Heart left ventricle (tissue), 16 donors: ENCODE data around the gene DYNLT5. TPM values are rescaled to one million over a fixed set of nuclear protein-coding genes. Genes with fewer than 3 reads are reported as not detected.
"Not testable (repeated sequence)": the region's sequence is repeated elsewhere in the genome, so short reads cannot be mapped to it uniquely, and the experiment has no call there.

Source experiments
- ATAC-seq, 4 donors: fragments of 200-7000 bp; cut with Tn5 transposase; one replicate each; pipeline ENCODE4 v1.9.1; 2020 to 2022; ENCODE audit warnings: moderate library complexity in 4 of 4, mild to moderate bottlenecking in 3 of 4, moderate number of reproducible peaks in 1 of 4
- DNase-seq, 5 donors: peaks; one replicate each; pipeline ENCODE4 v3.0.0-alpha.2; 2020
- H3K27ac ChIP-seq, 12 donors: fragments of 200-600 bp; sonication (generic) in 4 of 12; one replicate each; pipeline versions ENCODE4 v1.5.0 to v1.8.0; 2016 to 2022; ENCODE audit warnings: mild to moderate bottlenecking in 2 of 12
- H3K27me3 ChIP-seq, 9 donors: fragments of 200-600 bp; sonication (generic) in 2 of 9; one replicate each; pipeline versions ENCODE4 v1.5.1 to v1.8.0; 2016 to 2022; ENCODE audit warnings: mild to moderate bottlenecking in 3 of 9
- H3K36me3 ChIP-seq, 9 donors: fragments of 200-600 bp; sonication (generic) in 2 of 9; one replicate each; pipeline versions ENCODE4 v1.5.0 to v1.8.0; 2018 to 2022; ENCODE audit warnings: mild to moderate bottlenecking in 2 of 9
- H3K4me1 ChIP-seq, 12 donors: fragments of 200-600 bp; sonication (generic) in 4 of 12; one replicate each; pipeline versions ENCODE4 v1.5.0 to v1.8.0; 2016 to 2022; ENCODE audit warnings: mild to moderate bottlenecking in 3 of 12
- H3K4me3 ChIP-seq, 12 donors: fragments of 200-600 bp; sonication (generic) in 4 of 12; one replicate each; pipeline versions ENCODE4 v1.5.0 to v1.8.0; 2017 to 2022; ENCODE audit warnings: mild to moderate bottlenecking in 9 of 12, moderate library complexity in 4 of 12
- H3K9me3 ChIP-seq, 12 donors: fragments of 200-600 bp; sonication (generic) in 4 of 12; one replicate each; pipeline versions ENCODE4 v1.5.0 to v1.8.0; 2016 to 2022; ENCODE audit warnings: mild to moderate bottlenecking in 1 of 12
- POLR2A ChIP-seq, 2 donors: fragments of 450-650 bp; IDR thresholded peaks; one replicate each; pipeline ENCODE4 v1.6.1; 2017; ENCODE audit warnings: antibody characterized with exemption in 2 of 2, mild to moderate bottlenecking in 2 of 2, moderate library complexity in 2 of 2
- WGBS, 4 donors: extraction: QIAGEN DNeasy Blood & Tissue Kit in 2 of 4; methylation state at CpG; one replicate each; pipeline versions ENCODE4 v1.1.5 to v1.1.7; 2013 to 2018; 5-methylcytosine and 5-hydroxymethylcytosine counted together
- intact Hi-C, 10 donors: fragments of 100-400 bp; cut with DNase I; formaldehyde crosslinking; loops; one replicate each; pipeline versions ENCODE4 v1.11.1 to v1.14.2; 2022
- polyA plus RNA-seq, 2 donors: library from polyadenylated mRNA; stranded (reverse); fragments of 200-250 nt; gene quantifications; one replicate each; pipeline ENCODE4 v1.2.3, GENCODE V29; 2013
- total RNA-seq, 9 donors: library from RNA; depleted of rRNA in 2 of 9; stranded (reverse); fragments of >200 nt in 2 of 9; fragmentation: NEBNext Ultra II Directional in 3 of 9; extraction: Animal tissue kit (Norgen Biotek cat#: 25700) in 3 of 9; gene quantifications; one replicate each; pipeline versions ENCODE4 v1.1.0 to v1.2.4, GENCODE V29; 2016 to 2023
- TF ChIP-seq, protein P1 (sequence below), 12 donors: fragments of 200-600 bp; sonication (generic) in 4 of 12; IDR thresholded peaks; one replicate each; pipeline versions ENCODE4 v1.5.0 to v1.8.0; 2018 to 2022; ENCODE audit warnings: antibody characterized with exemption in 12 of 12, mild to moderate bottlenecking in 5 of 12
- donor health status: ischemic (EF 13 %, LVEDD 7.1; RV severe dilation, severe dysfunction).
- donor health status: healthy with polysubstance abuse.
- donor health status: DM: no; HTN: yes; CAD: no.
- donor health status: DM: no; HTN: no; CAD: no.
- donor health status: ischemic (EF 25% LVEDD 6.9; RV normal size, moderate dysfunction).
- donor health status: ischemic (EF 25% LVEDD 5.7; RV mildly dilated, moderate dysfunction).
- donor health status: healthy.
- donor health status: DM: yes; HTN: yes; CAD: no.
- donor health status: ischemic (EF 35%, LVEDD 5.7; RV mildly dilated, moderate dysfunction).
- donor health status: nonischemic (EF 11% LVEDD 7.7; RV severe dilation, severe dysfunction).
- donor health status: DM: yes; HTN: yes; CAD: no.
- donor health status: PGD.
- donor health status: ischemic (EF 29% LVEDD 5.4; RV normal size, mild dysfunction).
- donor health status: nonischemic (EF 23%, LVEDD 6.1; RV moderate dilation, normal function).

Gene DYNLT5
- total and polyA plus RNA-seq, 11 donors: 0.48 to 7.3 (median 1.8) TPM

DNA sequence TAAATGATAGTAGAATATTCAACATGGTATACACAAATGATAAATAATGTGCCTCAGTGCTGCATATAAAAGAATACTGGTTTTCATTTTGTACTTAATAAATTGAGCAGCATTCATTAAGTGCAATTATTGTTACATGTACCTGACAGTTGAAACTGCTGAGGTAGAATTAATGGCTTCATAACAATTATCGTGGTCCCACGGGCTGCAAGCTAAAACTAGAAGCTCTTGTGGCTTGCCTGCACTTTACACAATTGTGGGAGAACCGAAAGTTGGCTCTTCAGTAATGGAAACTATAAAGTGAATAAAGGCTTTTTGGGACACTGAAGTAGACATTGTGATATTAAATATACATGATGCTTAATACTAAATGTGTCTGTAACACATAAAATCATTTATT is 25.6 kb downstream of the DYNLT5 start:
- DNase-seq (no peak), ATAC-seq (no peak)
- no peaks in the 10 kb centered on the region for H3K4me1 ChIP-seq
- H3K27me3 ChIP-seq: no peaks in the 10 kb centered on the region
- peaks cover 0 to 10% (median 0%) of the 10 kb centered on the region in 9 donors for H3K36me3 ChIP-seq
- 87 to 94% (median 93%) methylated on average over 3 of the region's 3 CpGs for WGBS, 4 donors
- intact Hi-C loops: no loop called here
- TF ChIP-seq POLR2A (IDR thresholded peaks at IDR 0.05): no peak
- TF ChIP-seq, protein P1, sequence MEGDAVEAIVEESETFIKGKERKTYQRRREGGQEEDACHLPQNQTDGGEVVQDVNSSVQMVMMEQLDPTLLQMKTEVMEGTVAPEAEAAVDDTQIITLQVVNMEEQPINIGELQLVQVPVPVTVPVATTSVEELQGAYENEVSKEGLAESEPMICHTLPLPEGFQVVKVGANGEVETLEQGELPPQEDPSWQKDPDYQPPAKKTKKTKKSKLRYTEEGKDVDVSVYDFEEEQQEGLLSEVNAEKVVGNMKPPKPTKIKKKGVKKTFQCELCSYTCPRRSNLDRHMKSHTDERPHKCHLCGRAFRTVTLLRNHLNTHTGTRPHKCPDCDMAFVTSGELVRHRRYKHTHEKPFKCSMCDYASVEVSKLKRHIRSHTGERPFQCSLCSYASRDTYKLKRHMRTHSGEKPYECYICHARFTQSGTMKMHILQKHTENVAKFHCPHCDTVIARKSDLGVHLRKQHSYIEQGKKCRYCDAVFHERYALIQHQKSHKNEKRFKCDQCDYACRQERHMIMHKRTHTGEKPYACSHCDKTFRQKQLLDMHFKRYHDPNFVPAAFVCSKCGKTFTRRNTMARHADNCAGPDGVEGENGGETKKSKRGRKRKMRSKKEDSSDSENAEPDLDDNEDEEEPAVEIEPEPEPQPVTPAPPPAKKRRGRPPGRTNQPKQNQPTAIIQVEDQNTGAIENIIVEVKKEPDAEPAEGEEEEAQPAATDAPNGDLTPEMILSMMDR (IDR thresholded peaks at IDR 0.05): no peak
- H3K27ac ChIP-seq: no peak overlapping the region
- no peak overlapping the region for H3K4me3 ChIP-seq
- H3K9me3 ChIP-seq: peaks cover 0 to 8% (median 0%) of the 10 kb centered on the region in 12 donors

DNA sequence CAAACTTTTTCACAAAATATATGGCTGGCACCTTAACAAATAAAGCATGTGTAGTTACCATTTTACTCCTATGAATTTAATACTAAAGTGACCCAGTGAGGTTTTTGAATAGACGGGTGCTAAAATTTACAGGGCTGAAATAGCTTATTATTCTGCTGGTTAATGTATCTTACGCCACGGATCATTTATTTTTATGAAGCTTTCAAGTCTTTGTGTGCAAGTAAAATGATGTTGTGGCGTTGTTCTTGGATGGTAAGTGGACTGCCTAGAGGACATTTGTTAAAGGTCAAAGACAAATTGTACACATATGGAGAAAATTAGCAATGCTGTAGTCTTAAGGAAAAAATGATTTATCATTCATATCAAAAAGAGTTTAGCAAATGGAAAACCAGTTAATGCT is 26.0 kb downstream of the DYNLT5 start:
- H3K27me3 ChIP-seq: no peaks in the 10 kb centered on the region
- peaks cover 0 to 8% (median 0%) of the 10 kb centered on the region in 12 donors for H3K9me3 ChIP-seq
- no peak overlapping the region for H3K27ac ChIP-seq
- TF ChIP-seq POLR2A (IDR thresholded peaks at IDR 0.05): no peak
- TF ChIP-seq, protein P1 (IDR thresholded peaks at IDR 0.05): no peak
- no peaks in the 10 kb centered on the region for H3K4me1 ChIP-seq
- no peak for DNase-seq
- no peak for ATAC-seq
- intact Hi-C loops: no loop called here
- 90 to 93% (median 92%) methylated on average over 4 of the region's 4 CpGs for WGBS, 4 donors
- H3K4me3 ChIP-seq: no peak overlapping the region
- peaks cover 0 to 10% (median 0%) of the 10 kb centered on the region in 9 donors for H3K36me3 ChIP-seq

DNA sequence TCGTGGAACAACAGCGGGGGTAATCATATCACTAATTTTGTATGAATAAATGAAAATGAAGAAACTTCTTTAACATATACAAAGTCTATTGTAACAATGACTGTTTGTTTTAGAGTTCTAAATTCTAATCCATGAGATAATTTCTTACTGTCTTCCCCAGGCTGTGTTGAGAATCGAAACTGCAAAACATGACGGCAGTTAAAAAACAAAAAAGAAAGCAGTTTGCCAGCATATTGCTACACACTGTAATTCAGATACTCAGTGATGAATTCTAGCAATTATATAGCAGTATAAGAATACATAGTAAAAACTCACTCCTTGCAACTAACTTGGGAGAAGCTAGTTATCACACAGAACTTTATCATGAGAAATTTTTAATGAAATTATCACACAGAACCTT is 26.7 kb downstream of the DYNLT5 start:
- Histone ChIP-seq H3K4me3 (no peak overlapping the region), H3K9me3 (peaks cover 0 to 8% (median 0%) of the 10 kb centered on the region in 12 donors), H3K27me3 (no peaks in the 10 kb centered on the region), H3K36me3 (peaks cover 0 to 10% (median 0%) of the 10 kb centered on the region in 9 donors), H3K4me1 (no peaks in the 10 kb centered on the region), H3K27ac (no peak overlapping the region)
- TF ChIP-seq POLR2A (IDR thresholded peaks at IDR 0.05): no peak
- TF ChIP-seq, protein P1 (IDR thresholded peaks at IDR 0.05): no peak
- WGBS, 4 donors: 89 to 95% (median 93%) methylated on average over 4 of the region's 4 CpGs
- ATAC-seq: no peak
- no peak for DNase-seq
- intact Hi-C loops: no loop called here

DNA sequence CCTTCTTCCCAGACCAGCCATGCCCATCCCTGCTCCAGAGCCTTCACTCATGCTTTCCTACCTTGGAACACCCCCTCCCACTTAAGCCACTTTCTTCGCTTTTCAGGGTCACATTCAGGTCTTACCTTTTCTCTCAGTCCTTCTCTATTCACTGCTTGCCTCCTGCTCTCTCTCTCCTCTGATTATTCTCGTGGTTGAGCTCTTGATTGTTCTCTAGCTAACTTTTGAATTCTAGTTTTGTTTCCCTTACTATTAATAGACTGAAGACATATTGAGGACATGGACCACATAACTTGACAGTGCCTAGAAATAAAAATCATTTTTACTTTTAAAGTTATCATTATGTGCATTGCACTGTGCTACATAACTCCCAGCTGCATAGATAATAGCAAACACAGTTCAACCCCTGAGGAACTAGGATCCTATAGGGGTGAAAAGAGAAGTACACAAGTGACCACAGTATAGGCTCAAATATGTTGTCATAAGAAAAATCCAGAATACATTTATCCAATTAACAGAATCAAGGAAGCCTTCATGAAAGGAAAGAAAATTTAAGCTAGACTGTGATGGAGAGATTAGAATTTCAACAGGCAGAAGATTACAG is 27.3 kb downstream of the DYNLT5 start:
- no peak overlapping the region for H3K4me3 ChIP-seq
- no peak for DNase-seq
- TF ChIP-seq POLR2A (IDR thresholded peaks at IDR 0.05): no peak
- TF ChIP-seq, protein P1 (IDR thresholded peaks at IDR 0.05): no peak
- no peaks in the 10 kb centered on the region for H3K27me3 ChIP-seq
- peaks cover 0 to 10% (median 0%) of the 10 kb centered on the region in 9 donors for H3K36me3 ChIP-seq
- H3K4me1 ChIP-seq: no peaks in the 10 kb centered on the region
- H3K27ac ChIP-seq: no peak overlapping the region
- 80 to 86% (median 83%) methylated on average over 2 of the region's 2 CpGs for WGBS, 4 donors
- no peak for ATAC-seq
- peaks cover 0 to 8% (median 0%) of the 10 kb centered on the region in 12 donors for H3K9me3 ChIP-seq
- intact Hi-C loops: no loop called here

DNA sequence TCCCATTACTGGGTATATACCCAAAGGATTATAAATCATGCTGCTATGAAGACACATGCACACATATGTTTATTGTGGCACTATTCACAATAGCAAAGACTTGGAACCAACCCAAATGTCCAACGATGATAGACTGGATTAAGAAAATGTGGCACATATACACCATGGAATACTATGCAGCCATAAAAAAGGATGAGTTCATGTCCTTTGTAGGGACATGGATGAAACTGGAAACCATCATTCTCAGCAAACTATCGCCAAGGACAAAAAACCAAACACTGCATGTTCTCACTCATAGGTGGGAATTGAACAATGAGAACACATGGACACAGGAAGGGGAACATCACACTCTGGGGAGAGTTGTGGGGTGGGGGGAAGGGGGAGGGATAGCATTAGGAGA is 33.5 kb downstream of the DYNLT5 start:
- H3K27ac ChIP-seq, H3K27me3 ChIP-seq, H3K4me1 ChIP-seq, H3K4me3 ChIP-seq, intact Hi-C loops, DNase-seq, H3K36me3 ChIP-seq, ATAC-seq: not testable (repeated sequence)
- WGBS, 4 donors: 50 to 100% (median 93%) methylated on average over 1 to 2 of the region's 2 CpGs
- peaks cover 0 to 10% (median 0%) of the 10 kb centered on the region in 12 donors for H3K9me3 ChIP-seq
